ENCODE results near the gene FA2H. TPM values are rescaled to one million over a fixed set of nuclear protein-coding genes. Genes with fewer than 3 reads are reported as not detected.

FA2H gene
- total and polyA plus RNA-seq, 2 experiments from 2014 or later, result 5.7 to 6.3 TPM

GRCh38 chr16:74745109-74745615 lies 29.5 kb downstream of the FA2H start:
- H4K20me1 ChIP-seq (replicated peaks; ENCODE audit: insufficient read depth), result no peaks in the 10 kb centered on the region
- no peaks in the 10 kb centered on the region for H3F3A ChIP-seq (replicated peaks; ENCODE audit: low read depth)
- no peak overlapping the region for H3K4me3 Mint-ChIP-seq
- H3K9me2 ChIP-seq (ENCODE audit: insufficient read depth), result no peaks in the 10 kb centered on the region
- no peaks in the 10 kb centered on the region for H3K27me3 ChIP-seq (ENCODE audit: insufficient read depth)
- H3K36me3 ChIP-seq (ENCODE audit: insufficient read depth), result no peaks in the 10 kb centered on the region
- H3K4me2 ChIP-seq, result no peak overlapping the region
- no peaks in the 10 kb centered on the region for H3K9me3 Mint-ChIP-seq
- DNase-seq (ENCODE audit: low spot score), result no peak
- H3K4me1 ChIP-seq (ENCODE audit: insufficient read depth), result peaks cover 7% of the 10 kb centered on the region; the same call in 1 of the 2 replicates
- no peak overlapping the region for H3K27ac Mint-ChIP-seq
- H3K27ac ChIP-seq (ENCODE audit: low read depth), result no peak overlapping the region
- no peaks in the 10 kb centered on the region for H3K79me2 ChIP-seq (replicated peaks; ENCODE audit: insufficient read depth)
- ATAC-seq, result no peak
- TF ChIP-seq, protein P1, sequence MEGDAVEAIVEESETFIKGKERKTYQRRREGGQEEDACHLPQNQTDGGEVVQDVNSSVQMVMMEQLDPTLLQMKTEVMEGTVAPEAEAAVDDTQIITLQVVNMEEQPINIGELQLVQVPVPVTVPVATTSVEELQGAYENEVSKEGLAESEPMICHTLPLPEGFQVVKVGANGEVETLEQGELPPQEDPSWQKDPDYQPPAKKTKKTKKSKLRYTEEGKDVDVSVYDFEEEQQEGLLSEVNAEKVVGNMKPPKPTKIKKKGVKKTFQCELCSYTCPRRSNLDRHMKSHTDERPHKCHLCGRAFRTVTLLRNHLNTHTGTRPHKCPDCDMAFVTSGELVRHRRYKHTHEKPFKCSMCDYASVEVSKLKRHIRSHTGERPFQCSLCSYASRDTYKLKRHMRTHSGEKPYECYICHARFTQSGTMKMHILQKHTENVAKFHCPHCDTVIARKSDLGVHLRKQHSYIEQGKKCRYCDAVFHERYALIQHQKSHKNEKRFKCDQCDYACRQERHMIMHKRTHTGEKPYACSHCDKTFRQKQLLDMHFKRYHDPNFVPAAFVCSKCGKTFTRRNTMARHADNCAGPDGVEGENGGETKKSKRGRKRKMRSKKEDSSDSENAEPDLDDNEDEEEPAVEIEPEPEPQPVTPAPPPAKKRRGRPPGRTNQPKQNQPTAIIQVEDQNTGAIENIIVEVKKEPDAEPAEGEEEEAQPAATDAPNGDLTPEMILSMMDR (conservative IDR thresholded peaks at IDR 0.05; ENCODE audit: low read depth in 2 of 2), result no peak
- TF ChIP-seq POLR2AphosphoS5 (IDR thresholded peaks at IDR 0.05; ENCODE audit: low read depth) (no peak), ZNF114 (CRISPR knock-in tag; IDR thresholded peaks at IDR 0.05) (no peak), JUNB (IDR thresholded peaks at IDR 0.05; ENCODE audit: unreplicated experiment) (no peak), EZH2phosphoT487 (IDR thresholded peaks at IDR 0.05; ENCODE audit: unreplicated experiment) (no peak), ZNF331 (CRISPR knock-in tag; IDR thresholded peaks at IDR 0.05; ENCODE audit: low read depth) (no peak), CREB1 (CRISPR knock-in tag; IDR thresholded peaks at IDR 0.05; ENCODE audit: low read depth) (no peak), NANOG (IDR thresholded peaks at IDR 0.05; ENCODE audit: borderline replicate concordance) (no peak), EZH2 (IDR thresholded peaks at IDR 0.05; ENCODE audit: low read depth, unreplicated experiment) (no peak), ETS1 (IDR thresholded peaks at IDR 0.05) (no peak), STAT1 (IDR thresholded peaks at IDR 0.05; ENCODE audit: unreplicated experiment) (no peak)
- TF ChIP-seq, protein P2, sequence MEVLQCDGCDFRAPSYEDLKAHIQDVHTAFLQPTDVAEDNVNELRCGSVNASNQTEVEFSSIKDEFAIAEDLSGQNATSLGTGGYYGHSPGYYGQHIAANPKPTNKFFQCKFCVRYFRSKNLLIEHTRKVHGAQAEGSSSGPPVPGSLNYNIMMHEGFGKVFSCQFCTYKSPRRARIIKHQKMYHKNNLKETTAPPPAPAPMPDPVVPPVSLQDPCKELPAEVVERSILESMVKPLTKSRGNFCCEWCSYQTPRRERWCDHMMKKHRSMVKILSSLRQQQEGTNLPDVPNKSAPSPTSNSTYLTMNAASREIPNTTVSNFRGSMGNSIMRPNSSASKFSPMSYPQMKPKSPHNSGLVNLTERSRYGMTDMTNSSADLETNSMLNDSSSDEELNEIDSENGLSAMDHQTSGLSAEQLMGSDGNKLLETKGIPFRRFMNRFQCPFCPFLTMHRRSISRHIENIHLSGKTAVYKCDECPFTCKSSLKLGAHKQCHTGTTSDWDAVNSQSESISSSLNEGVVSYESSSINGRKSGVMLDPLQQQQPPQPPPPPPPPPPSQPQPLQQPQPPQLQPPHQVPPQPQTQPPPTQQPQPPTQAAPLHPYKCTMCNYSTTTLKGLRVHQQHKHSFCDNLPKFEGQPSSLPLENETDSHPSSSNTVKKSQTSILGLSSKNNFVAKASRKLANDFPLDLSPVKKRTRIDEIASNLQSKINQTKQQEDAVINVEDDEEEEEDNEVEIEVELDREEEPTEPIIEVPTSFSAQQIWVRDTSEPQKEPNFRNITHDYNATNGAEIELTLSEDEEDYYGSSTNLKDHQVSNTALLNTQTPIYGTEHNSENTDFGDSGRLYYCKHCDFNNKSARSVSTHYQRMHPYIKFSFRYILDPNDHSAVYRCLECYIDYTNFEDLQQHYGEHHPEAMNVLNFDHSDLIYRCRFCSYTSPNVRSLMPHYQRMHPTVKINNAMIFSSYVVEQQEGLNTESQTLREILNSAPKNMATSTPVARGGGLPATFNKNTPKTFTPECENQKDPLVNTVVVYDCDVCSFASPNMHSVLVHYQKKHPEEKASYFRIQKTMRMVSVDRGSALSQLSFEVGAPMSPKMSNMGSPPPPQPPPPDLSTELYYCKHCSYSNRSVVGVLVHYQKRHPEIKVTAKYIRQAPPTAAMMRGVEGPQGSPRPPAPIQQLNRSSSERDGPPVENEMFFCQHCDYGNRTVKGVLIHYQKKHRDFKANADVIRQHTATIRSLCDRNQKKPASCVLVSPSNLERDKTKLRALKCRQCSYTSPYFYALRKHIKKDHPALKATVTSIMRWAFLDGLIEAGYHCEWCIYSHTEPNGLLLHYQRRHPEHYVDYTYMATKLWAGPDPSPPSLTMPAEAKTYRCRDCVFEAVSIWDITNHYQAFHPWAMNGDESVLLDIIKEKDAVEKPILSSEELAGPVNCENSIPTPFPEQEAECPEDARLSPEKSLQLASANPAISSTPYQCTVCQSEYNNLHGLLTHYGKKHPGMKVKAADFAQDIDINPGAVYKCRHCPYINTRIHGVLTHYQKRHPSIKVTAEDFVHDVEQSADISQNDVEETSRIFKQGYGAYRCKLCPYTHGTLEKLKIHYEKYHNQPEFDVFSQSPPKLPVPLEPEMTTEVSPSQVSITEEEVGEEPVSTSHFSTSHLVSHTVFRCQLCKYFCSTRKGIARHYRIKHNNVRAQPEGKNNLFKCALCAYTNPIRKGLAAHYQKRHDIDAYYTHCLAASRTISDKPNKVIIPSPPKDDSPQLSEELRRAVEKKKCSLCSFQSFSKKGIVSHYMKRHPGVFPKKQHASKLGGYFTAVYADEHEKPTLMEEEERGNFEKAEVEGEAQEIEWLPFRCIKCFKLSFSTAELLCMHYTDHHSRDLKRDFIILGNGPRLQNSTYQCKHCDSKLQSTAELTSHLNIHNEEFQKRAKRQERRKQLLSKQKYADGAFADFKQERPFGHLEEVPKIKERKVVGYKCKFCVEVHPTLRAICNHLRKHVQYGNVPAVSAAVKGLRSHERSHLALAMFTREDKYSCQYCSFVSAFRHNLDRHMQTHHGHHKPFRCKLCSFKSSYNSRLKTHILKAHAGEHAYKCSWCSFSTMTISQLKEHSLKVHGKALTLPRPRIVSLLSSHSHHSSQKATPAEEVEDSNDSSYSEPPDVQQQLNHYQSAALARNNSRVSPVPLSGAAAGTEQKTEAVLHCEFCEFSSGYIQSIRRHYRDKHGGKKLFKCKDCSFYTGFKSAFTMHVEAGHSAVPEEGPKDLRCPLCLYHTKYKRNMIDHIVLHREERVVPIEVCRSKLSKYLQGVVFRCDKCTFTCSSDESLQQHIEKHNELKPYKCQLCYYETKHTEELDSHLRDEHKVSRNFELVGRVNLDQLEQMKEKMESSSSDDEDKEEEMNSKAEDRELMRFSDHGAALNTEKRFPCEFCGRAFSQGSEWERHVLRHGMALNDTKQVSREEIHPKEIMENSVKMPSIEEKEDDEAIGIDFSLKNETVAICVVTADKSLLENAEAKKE (CRISPR knock-in tag; IDR thresholded peaks at IDR 0.05), result no peak
- TF ChIP-seq, protein P3, sequence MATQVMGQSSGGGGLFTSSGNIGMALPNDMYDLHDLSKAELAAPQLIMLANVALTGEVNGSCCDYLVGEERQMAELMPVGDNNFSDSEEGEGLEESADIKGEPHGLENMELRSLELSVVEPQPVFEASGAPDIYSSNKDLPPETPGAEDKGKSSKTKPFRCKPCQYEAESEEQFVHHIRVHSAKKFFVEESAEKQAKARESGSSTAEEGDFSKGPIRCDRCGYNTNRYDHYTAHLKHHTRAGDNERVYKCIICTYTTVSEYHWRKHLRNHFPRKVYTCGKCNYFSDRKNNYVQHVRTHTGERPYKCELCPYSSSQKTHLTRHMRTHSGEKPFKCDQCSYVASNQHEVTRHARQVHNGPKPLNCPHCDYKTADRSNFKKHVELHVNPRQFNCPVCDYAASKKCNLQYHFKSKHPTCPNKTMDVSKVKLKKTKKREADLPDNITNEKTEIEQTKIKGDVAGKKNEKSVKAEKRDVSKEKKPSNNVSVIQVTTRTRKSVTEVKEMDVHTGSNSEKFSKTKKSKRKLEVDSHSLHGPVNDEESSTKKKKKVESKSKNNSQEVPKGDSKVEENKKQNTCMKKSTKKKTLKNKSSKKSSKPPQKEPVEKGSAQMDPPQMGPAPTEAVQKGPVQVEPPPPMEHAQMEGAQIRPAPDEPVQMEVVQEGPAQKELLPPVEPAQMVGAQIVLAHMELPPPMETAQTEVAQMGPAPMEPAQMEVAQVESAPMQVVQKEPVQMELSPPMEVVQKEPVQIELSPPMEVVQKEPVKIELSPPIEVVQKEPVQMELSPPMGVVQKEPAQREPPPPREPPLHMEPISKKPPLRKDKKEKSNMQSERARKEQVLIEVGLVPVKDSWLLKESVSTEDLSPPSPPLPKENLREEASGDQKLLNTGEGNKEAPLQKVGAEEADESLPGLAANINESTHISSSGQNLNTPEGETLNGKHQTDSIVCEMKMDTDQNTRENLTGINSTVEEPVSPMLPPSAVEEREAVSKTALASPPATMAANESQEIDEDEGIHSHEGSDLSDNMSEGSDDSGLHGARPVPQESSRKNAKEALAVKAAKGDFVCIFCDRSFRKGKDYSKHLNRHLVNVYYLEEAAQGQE (IDR thresholded peaks at IDR 0.05; ENCODE audit: unreplicated experiment), result no peak
- peaks cover 5% of the 10 kb centered on the region for H3K27me3 Mint-ChIP-seq (ENCODE audit: insufficient read depth, low read depth, poor library complexity)
- H3K4me3 ChIP-seq, result no peak overlapping the region
- H3K36me3 Mint-ChIP-seq (ENCODE audit: low read depth), result no peaks in the 10 kb centered on the region
- H2AFZ ChIP-seq, result no peak overlapping the region
- H3K4me1 Mint-ChIP-seq, result peaks cover 30% of the 10 kb centered on the region

Data from GM23338 (cell line).